GM12891 (cell line): ENCODE data around the gene BACH2.

Experiments used
- PAX5 ChIP-seq: IDR thresholded peaks from 2 replicates; pipeline ENCODE4 v1.6.1; 2011; ENCODE audit warnings: low read length, moderate library complexity, mild to moderate bottlenecking; ENCODE audit not compliant: insufficient read depth, severe bottlenecking
- POLR2A ChIP-seq: IDR thresholded peaks from 2 replicates; pipeline ENCODE4 v1.6.1; 2011; ENCODE audit warnings: low read depth, low read length, control low read depth
- POLR2AphosphoS5 ChIP-seq: IDR thresholded peaks from 2 replicates; pipeline ENCODE4 v1.6.1; 2011; ENCODE audit warnings: low read depth, low read length, control low read depth
- POU2F2 ChIP-seq: IDR thresholded peaks from 2 replicates; pipeline ENCODE4 v1.6.1; 2011; ENCODE audit warnings: low read depth, mild to moderate bottlenecking, control low read depth, low read length, moderate library complexity
- SPI1 ChIP-seq: IDR thresholded peaks from 2 replicates; pipeline ENCODE4 v1.6.1; 2011; ENCODE audit warnings: low read depth, low read length, control low read depth
- TAF1 ChIP-seq: IDR thresholded peaks from 2 replicates; pipeline ENCODE4 v1.6.1; 2011; ENCODE audit warnings: low read depth, low read length, control low read depth

DNA sequence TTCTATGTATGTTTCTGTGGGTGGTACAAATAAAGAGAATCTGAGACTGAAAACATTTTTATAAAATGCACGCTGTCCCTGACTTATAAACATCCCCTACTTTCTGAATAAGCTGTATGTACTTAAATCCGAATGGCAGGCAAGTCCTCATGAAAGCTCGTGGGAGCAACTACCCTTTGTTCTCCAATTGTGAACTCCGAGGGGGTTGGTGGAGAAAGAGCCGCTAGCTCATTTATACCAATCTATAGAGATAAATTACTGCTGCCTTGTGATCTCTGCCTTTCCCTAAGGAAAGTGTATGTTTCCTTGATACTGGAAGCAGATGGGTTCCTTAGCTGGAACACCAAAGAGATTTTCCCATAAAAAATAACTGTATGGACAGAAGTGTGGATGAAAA is 317.9 kb downstream of the BACH2 start:
- TF ChIP-seq PAX5 = no peak
- no peak for TF ChIP-seq POLR2AphosphoS5
- TF ChIP-seq POLR2A = no peak
- TF ChIP-seq SPI1 = no peak
- TF ChIP-seq TAF1 = no peak
- TF ChIP-seq POU2F2 = no peak
